Neuronal stem cell (in vitro differentiated cells): Measurements from ENCODE around the gene MGAT3.
A peak's percentile ranks its signal among the peaks of the same experiment; 100 is the strongest.

Source experiments
- DNase-seq: peaks from one replicate; pipeline ENCODE4 v3.0.0-alpha.2; 2013; ENCODE audit warnings: low spot score
- H2AFZ ChIP-seq: one replicate; pipeline ENCODE4 v1.6.1; 2013; ENCODE audit warnings: mild to moderate bottlenecking, low read length, inconsistent platforms
- H2AK5ac ChIP-seq: 2 replicates; pipeline ENCODE4 v1.6.1; 2013; ENCODE audit warnings: low read depth, mild to moderate bottlenecking, inconsistent platforms, low read length, moderate library complexity, mixed read lengths
- H2BK120ac ChIP-seq: 2 replicates; pipeline ENCODE4 v1.6.1; 2013; ENCODE audit warnings: low read depth, mild to moderate bottlenecking, inconsistent platforms, low read length, moderate library complexity, mixed read lengths
- H2BK12ac ChIP-seq: one replicate; pipeline ENCODE4 v1.6.1; 2013; ENCODE audit warnings: low read length, inconsistent platforms
- H2BK15ac ChIP-seq: 2 replicates; pipeline ENCODE4 v1.6.1; 2013; ENCODE audit warnings: mild to moderate bottlenecking, low read length, inconsistent platforms, mixed read lengths
- H2BK5ac ChIP-seq: one replicate; pipeline ENCODE4 v1.6.1; 2013; ENCODE audit warnings: inconsistent platforms, mild to moderate bottlenecking, low read length, moderate library complexity
- H3K14ac ChIP-seq: one replicate; pipeline ENCODE4 v1.6.1; 2013; ENCODE audit warnings: low read length, inconsistent platforms
- H3K18ac ChIP-seq: 2 replicates; pipeline ENCODE4 v1.6.1; 2013; ENCODE audit warnings: low read length, inconsistent platforms
- H3K23ac ChIP-seq: 2 replicates; pipeline ENCODE4 v1.6.1; 2013; ENCODE audit warnings: low read depth, mild to moderate bottlenecking, mixed read lengths, low read length, inconsistent platforms; ENCODE audit not compliant: poor library complexity
- H3K27ac ChIP-seq: replicated peaks from 3 replicates; pipeline ENCODE4 v1.5.1; 2013; ENCODE audit warnings: low read length, inconsistent platforms
- H3K27me3 ChIP-seq, 3 experiments: 2 replicates each; pipeline ENCODE4 v1.6.1; 2013; ENCODE audit warnings: low read length in 3 of 3, mild to moderate bottlenecking in 2 of 3, inconsistent platforms in 1 of 3, low read depth in 1 of 3, mixed read lengths in 1 of 3, moderate library complexity in 1 of 3; ENCODE audit not compliant: control insufficient read depth in 3 of 3, insufficient read depth in 3 of 3
- H3K36me3 ChIP-seq, 2 donors: replicated peaks in 1 of 2; 2 replicates each; pipeline ENCODE4 v1.6.1; 2013; ENCODE audit warnings: low read length in 2 of 2; ENCODE audit not compliant: control insufficient read depth in 2 of 2, insufficient read depth in 2 of 2
- H3K4ac ChIP-seq: 2 replicates; pipeline ENCODE4 v1.6.1; 2013; ENCODE audit warnings: inconsistent platforms, mild to moderate bottlenecking, low read length, moderate library complexity
- H3K4me1 ChIP-seq, 2 donors: 1 replicate in 1 of 2; 2 replicates in 1 of 2; pipeline ENCODE4 v1.6.1; 2013; ENCODE audit warnings: low read length in 2 of 2, low read depth in 1 of 2; ENCODE audit not compliant: control insufficient read depth in 2 of 2, insufficient read depth in 1 of 2
- H3K4me2 ChIP-seq: one replicate; pipeline ENCODE4 v1.6.1; 2013; ENCODE audit warnings: mild to moderate bottlenecking, low read length, inconsistent platforms; ENCODE audit not compliant: insufficient read depth, poor library complexity, severe bottlenecking
- H3K4me3 ChIP-seq, 2 donors: 2 replicates each; pipeline ENCODE4 v1.5.1; 2013; ENCODE audit warnings: low read length in 2 of 2, mild to moderate bottlenecking in 2 of 2, inconsistent platforms in 1 of 2, moderate library complexity in 1 of 2
- H3K79me1 ChIP-seq: one replicate; pipeline ENCODE4 v1.6.1; 2013; ENCODE audit warnings: low read depth, mild to moderate bottlenecking, inconsistent platforms, low read length, moderate library complexity
- H3K9ac ChIP-seq: one replicate; pipeline ENCODE4 v1.6.1; 2013; ENCODE audit warnings: mild to moderate bottlenecking, low read depth, low read length, inconsistent platforms; ENCODE audit not compliant: poor library complexity
- H3K9me3 ChIP-seq, 2 donors: replicated peaks in 1 of 2; 2 replicates each; pipeline versions ENCODE3 to v1.6.1; 2013; ENCODE audit warnings: low read length in 2 of 2, mild to moderate bottlenecking in 2 of 2, inconsistent platforms in 1 of 2, low read depth in 1 of 2, mixed read lengths in 1 of 2, moderate library complexity in 1 of 2; ENCODE audit not compliant: control insufficient read depth in 2 of 2, insufficient read depth in 1 of 2
- H4K8ac ChIP-seq: one replicate; pipeline ENCODE4 v1.6.1; 2013; ENCODE audit warnings: low read depth, mild to moderate bottlenecking, inconsistent platforms, low read length, moderate library complexity
- H4K91ac ChIP-seq: one replicate; pipeline ENCODE4 v1.6.1; 2013; ENCODE audit warnings: low read length, low read depth, mild to moderate bottlenecking, inconsistent platforms; ENCODE audit not compliant: poor library complexity
- WGBS, 2 donors: extraction: QIAGEN DNeasy Blood & Tissue Kit; methylation state at CpG; one replicate each; pipeline ENCODE4 v1.1.7; 2013; ENCODE audit warnings: missing lambda C conversion rate in 2 of 2, mixed read lengths in 1 of 2; ENCODE audit not compliant: insufficient read length in 2 of 2, insufficient replicate concordance in 1 of 2; ENCODE audit errors: extremely low coverage in 2 of 2; 5-methylcytosine and 5-hydroxymethylcytosine counted together

MGAT3 gene

GRCh38 chr22:39490135-39490798 lies 33.5 kb downstream of the MGAT3 start:
- Histone ChIP-seq H3K23ac (no peak overlapping the region), H2BK12ac (no peak overlapping the region), H3K27me3 (no peaks in the 10 kb centered on the region), H2AK5ac (no peak overlapping the region), H3K4me3 (no peak overlapping the region), H2BK15ac (no peak overlapping the region), H4K91ac (no peak overlapping the region), H3K4ac (no peak overlapping the region), H3K9me3 (no peaks in the 10 kb centered on the region), H2AFZ (peak overlapping the region; percentile 51), H3K14ac (no peak overlapping the region), H2BK120ac (no peak overlapping the region), H3K79me1 (peaks cover 1% of the 10 kb centered on the region), H3K4me1 (peaks cover 0 to 2% of the 10 kb centered on the region in 2 donors), H2BK5ac (no peak overlapping the region), H3K18ac (no peak overlapping the region), H3K36me3 (peaks cover 0 to 16% of the 10 kb centered on the region in 2 donors), H3K9ac (no peak overlapping the region), H3K27ac (no peak overlapping the region), H3K4me2 (no peak overlapping the region), H4K8ac (peak overlapping the region; percentile 7)
- peak; percentile 56 for DNase-seq
- no CpG with 5 or more reads among the region's 13 CpGs for WGBS, 2 donors

- H3K23ac ChIP-seq, result no peak overlapping the region
- H3K9ac ChIP-seq, result no peak overlapping the region
- peaks cover 0 to 2% of the 10 kb centered on the region in 2 donors for H3K4me1 ChIP-seq
- no peak overlapping the region for H3K27ac ChIP-seq
- no peak overlapping the region for H2BK15ac ChIP-seq
- no peak overlapping the region for H2BK5ac ChIP-seq
- peak overlapping the region; percentile 13 for H2AK5ac ChIP-seq
- WGBS, 2 donors, result no CpG with 5 or more reads among the region's 9 CpGs
- H2BK12ac ChIP-seq, result no peak overlapping the region
- no peak overlapping the region for H2BK120ac ChIP-seq
- no peaks in the 10 kb centered on the region for H3K9me3 ChIP-seq
- H4K91ac ChIP-seq, result peak overlapping the region; percentile 68
- no peak overlapping the region for H3K18ac ChIP-seq
- no peak overlapping the region for H4K8ac ChIP-seq
- no peak for DNase-seq
- H3K4me2 ChIP-seq, result no peak overlapping the region
- no peak overlapping the region for H2AFZ ChIP-seq
- peaks cover 1% of the 10 kb centered on the region for H3K79me1 ChIP-seq
- no peak overlapping the region for H3K4ac ChIP-seq
- peaks cover 0 to 16% of the 10 kb centered on the region in 2 donors for H3K36me3 ChIP-seq
- no peaks in the 10 kb centered on the region for H3K27me3 ChIP-seq
- H3K4me3 ChIP-seq, result peak overlapping the region in 1 of 2 donors; percentile 18
- H3K14ac ChIP-seq, result no peak overlapping the region
Measured at GRCh38 chr22:39490966-39491680, 34.3 kb downstream of the MGAT3 start.

- Histone ChIP-seq H3K4ac (no peak overlapping the region), H3K27me3 (no peaks in the 10 kb centered on the region), H2BK12ac (no peak overlapping the region), H3K36me3 (peaks cover 0 to 16% of the 10 kb centered on the region in 2 donors), H2AFZ (no peak overlapping the region), H3K23ac (no peak overlapping the region), H3K79me1 (peaks cover 1% of the 10 kb centered on the region), H2AK5ac (no peak overlapping the region), H4K91ac (no peak overlapping the region), H3K18ac (no peak overlapping the region), H4K8ac (no peak overlapping the region), H3K9ac (no peak overlapping the region), H3K27ac (no peak overlapping the region), H3K4me2 (no peak overlapping the region), H2BK5ac (no peak overlapping the region), H3K9me3 (no peaks in the 10 kb centered on the region), H2BK15ac (no peak overlapping the region), H3K4me3 (no peak overlapping the region), H3K14ac (no peak overlapping the region), H2BK120ac (no peak overlapping the region), H3K4me1 (peaks cover 0 to 3% of the 10 kb centered on the region in 2 donors)
- no CpG with 5 or more reads among the region's 6 CpGs for WGBS, 2 donors
- DNase-seq, result no peak
Measured at GRCh38 chr22:39491696-39492095, 34.9 kb downstream of the MGAT3 start.

GRCh38 chr22:39492186-39492585 lies 35.4 kb downstream of the MGAT3 start:
- H2BK5ac ChIP-seq, result no peak overlapping the region
- H3K27me3 ChIP-seq, result no peaks in the 10 kb centered on the region
- no peak overlapping the region for H3K14ac ChIP-seq
- no CpG with 5 or more reads among the region's 3 CpGs for whole genome bisulfite sequencing, 2 donors
- H3K4ac ChIP-seq, result no peak overlapping the region
- peaks cover 1% of the 10 kb centered on the region for H3K79me1 ChIP-seq
- H3K4me3 ChIP-seq, result no peak overlapping the region
- peaks cover 0 to 15% of the 10 kb centered on the region in 2 donors for H3K36me3 ChIP-seq
- no peak overlapping the region for H4K91ac ChIP-seq
- H2AK5ac ChIP-seq, result no peak overlapping the region
- H3K23ac ChIP-seq, result no peak overlapping the region
- no peak overlapping the region for H3K4me2 ChIP-seq
- no peak overlapping the region for H2AFZ ChIP-seq
- H3K27ac ChIP-seq, result no peak overlapping the region
- H3K9ac ChIP-seq, result no peak overlapping the region
- no peak overlapping the region for H2BK12ac ChIP-seq
- peaks cover 0 to 2% of the 10 kb centered on the region in 2 donors for H3K4me1 ChIP-seq
- no peak overlapping the region for H4K8ac ChIP-seq
- H3K18ac ChIP-seq, result no peak overlapping the region
- no peak overlapping the region for H2BK15ac ChIP-seq
- H3K9me3 ChIP-seq, result no peaks in the 10 kb centered on the region
- H2BK120ac ChIP-seq, result no peak overlapping the region
- DNase-seq, result no peak
